Neural crest cell (in vitro differentiated cells): Measurements from ENCODE around the gene DHFR2. TPM values are rescaled to one million over a fixed set of nuclear protein-coding genes. Genes with fewer than 3 reads are reported as not detected.
A peak's percentile ranks its signal among the peaks of the same experiment; 100 is the strongest.

Source experiments
- DNase-seq: peaks from one replicate; pipeline ENCODE4 v3.0.0; 2021; ENCODE audit warnings: low read depth, mixed read lengths, low spot score
- H3K27ac Mint-ChIP-seq: one replicate; pipeline ENCODE4 v1.8.0; 2021; ENCODE audit warnings: mild to moderate bottlenecking, mixed read lengths; ENCODE audit not compliant: unreplicated experiment
- H3K27me3 Mint-ChIP-seq: 2 replicates; pipeline ENCODE4 v1.8.0; 2021; ENCODE audit warnings: low read depth, mild to moderate bottlenecking, mixed read lengths
- H3K36me3 Mint-ChIP-seq: 2 replicates; pipeline ENCODE4 v1.8.0; 2021; ENCODE audit warnings: low read depth, mild to moderate bottlenecking, mixed read lengths
- H3K4me1 Mint-ChIP-seq: 2 replicates; pipeline ENCODE4 v1.8.0; 2021; ENCODE audit warnings: mixed read lengths
- H3K4me3 Mint-ChIP-seq: one replicate; pipeline ENCODE4 v1.8.0; 2021; ENCODE audit warnings: mild to moderate bottlenecking, mixed read lengths
- H3K9me3 Mint-ChIP-seq: 2 replicates; pipeline ENCODE4 v1.8.0; 2021; ENCODE audit warnings: mixed read lengths
- CTCF ChIP-seq: fragments of 200-600 bp; sonication (generic); conservative IDR thresholded peaks from 2 replicates; pipeline ENCODE4 v1.5.0; 2021; ENCODE audit warnings: antibody characterized with exemption, mild to moderate bottlenecking
- total RNA-seq: library from RNA; stranded (reverse); gene quantifications from 2 replicates; pipeline ENCODE4 v1.2.1, GENCODE V29; 2021

DHFR2 gene
- total RNA-seq, 1 donor from 2014 or later: 5.2 TPM

GRCh38 chr3:94098452-94098851 lies 35.7 kb upstream of the DHFR2 start:
- no peaks in the 10 kb centered on the region for H3K27me3 Mint-ChIP-seq
- no peak overlapping the region for H3K4me3 Mint-ChIP-seq
- peaks cover 20% of the 10 kb centered on the region for H3K36me3 Mint-ChIP-seq
- peak overlapping the region; percentile 5 for H3K27ac Mint-ChIP-seq
- DNase-seq: no peak
- no peaks in the 10 kb centered on the region for H3K9me3 Mint-ChIP-seq
- TF ChIP-seq CTCF: no peak
- H3K4me1 Mint-ChIP-seq: peaks cover 8% of the 10 kb centered on the region

DNA sequence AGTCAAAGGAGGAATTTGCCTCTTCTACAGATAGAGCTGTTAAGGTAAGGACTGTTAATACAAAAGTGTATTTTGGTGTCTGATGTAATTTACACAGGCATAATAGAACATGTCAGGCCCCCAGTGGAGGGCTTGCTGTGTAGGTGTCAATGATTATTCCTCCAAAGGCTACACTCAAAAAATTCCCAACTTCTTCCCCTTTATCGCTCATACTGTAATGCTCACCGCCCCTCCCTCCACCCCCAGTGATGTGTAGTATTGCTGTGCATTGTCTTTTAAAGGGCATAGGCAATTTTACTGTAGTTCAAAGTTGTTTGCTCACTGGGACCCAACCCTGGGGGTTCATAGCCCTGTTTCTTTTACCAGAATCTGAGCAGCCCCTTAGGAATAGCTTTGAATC lies 32.4 kb upstream of the DHFR2 start:
- Mint-ChIP-seq H3K4me1 (peaks cover 8% of the 10 kb centered on the region), H3K36me3 (peaks cover 24% of the 10 kb centered on the region), H3K27me3 (no peaks in the 10 kb centered on the region), H3K4me3 (no peak overlapping the region), H3K9me3 (no peaks in the 10 kb centered on the region), H3K27ac (no peak overlapping the region)
- TF ChIP-seq CTCF: no peak
- DNase-seq: no peak

- H3K4me1 Mint-ChIP-seq: peaks cover 2% of the 10 kb centered on the region
- peaks cover 15% of the 10 kb centered on the region for H3K36me3 Mint-ChIP-seq
- no peak for TF ChIP-seq CTCF
- no peaks in the 10 kb centered on the region for H3K9me3 Mint-ChIP-seq
- no peaks in the 10 kb centered on the region for H3K27me3 Mint-ChIP-seq
- no peak for DNase-seq
- no peak overlapping the region for H3K4me3 Mint-ChIP-seq
- no peak overlapping the region for H3K27ac Mint-ChIP-seq
These were observed 30.4 kb upstream of the DHFR2 start for GRCh38 chr3:94093151-94093550.

DNA sequence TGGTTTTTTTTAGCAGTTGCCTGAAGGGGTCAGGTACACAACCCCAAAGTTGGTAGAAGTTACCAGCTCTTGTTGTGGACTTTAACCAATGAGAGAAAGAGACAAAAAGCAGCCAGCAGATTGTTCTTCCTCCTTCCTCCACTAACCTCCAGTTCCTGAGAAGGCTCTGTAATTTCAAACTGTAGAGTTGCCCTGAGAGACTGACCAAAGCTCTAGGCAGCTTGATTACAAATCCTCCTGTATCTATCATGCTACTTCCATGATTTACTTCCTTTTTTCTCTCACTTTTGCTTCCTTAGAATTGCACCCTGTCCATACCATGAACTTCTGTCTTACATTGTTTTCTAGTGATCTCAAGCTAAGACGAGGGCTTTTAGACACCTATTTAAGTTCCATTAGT lies 29.4 kb upstream of the DHFR2 start:
- no peak for TF ChIP-seq CTCF
- no peaks in the 10 kb centered on the region for H3K9me3 Mint-ChIP-seq
- no peak overlapping the region for H3K27ac Mint-ChIP-seq
- H3K27me3 Mint-ChIP-seq: no peaks in the 10 kb centered on the region
- no peaks in the 10 kb centered on the region for H3K4me1 Mint-ChIP-seq
- no peak overlapping the region for H3K4me3 Mint-ChIP-seq
- peaks cover 14% of the 10 kb centered on the region for H3K36me3 Mint-ChIP-seq
- no peak for DNase-seq

DNA sequence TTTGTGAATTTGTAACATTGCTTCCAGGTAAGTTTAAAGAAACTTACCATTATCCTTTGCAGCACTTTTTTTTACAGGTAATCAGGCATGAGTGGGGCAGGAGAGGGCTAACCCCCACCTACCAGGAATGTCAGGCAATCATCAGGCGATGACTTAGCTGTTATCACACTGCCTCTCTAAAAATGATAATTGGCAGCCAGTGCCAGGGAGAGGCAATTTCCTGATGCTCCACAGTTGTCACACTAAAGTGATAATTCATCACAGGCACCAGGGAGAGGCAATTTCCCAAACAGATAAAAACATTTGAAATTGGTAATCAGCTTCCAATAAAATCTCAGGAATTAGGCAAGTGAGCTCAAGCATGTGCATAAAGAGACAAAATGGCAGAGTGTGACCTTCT lies 26.4 kb upstream of the DHFR2 start:
- H3K9me3 Mint-ChIP-seq: no peaks in the 10 kb centered on the region
- H3K27me3 Mint-ChIP-seq: no peaks in the 10 kb centered on the region
- peaks cover 24% of the 10 kb centered on the region for H3K36me3 Mint-ChIP-seq
- H3K4me3 Mint-ChIP-seq: no peak overlapping the region
- DNase-seq: no peak
- no peak overlapping the region for H3K27ac Mint-ChIP-seq
- no peaks in the 10 kb centered on the region for H3K4me1 Mint-ChIP-seq
- no peak for TF ChIP-seq CTCF

- Mint-ChIP-seq H3K9me3 (no peaks in the 10 kb centered on the region), H3K4me3 (no peak overlapping the region), H3K36me3 (peaks cover 18% of the 10 kb centered on the region), H3K4me1 (no peaks in the 10 kb centered on the region), H3K27me3 (no peaks in the 10 kb centered on the region), H3K27ac (no peak overlapping the region)
- DNase-seq: no peak
- no peak for TF ChIP-seq CTCF
These were observed 20.5 kb upstream of the DHFR2 start for GRCh38 chr3:94083261-94083660.
